NCI-H345 treated with DMSO at 0.1 percent for 48 hours (cell line): ENCODE results near the gene SCAMP4.
"Not testable (repeated sequence)": the region's sequence is repeated elsewhere in the genome, so short reads cannot be mapped to it uniquely, and the experiment has no call there.

Experiments
- DNase-seq: peaks from one replicate; lab custom pipeline; 2025; ENCODE audit not compliant: unreplicated experiment; lab: John Stamatoyannopoulos, UW

Gene SCAMP4

GRCh38 chr19:1882786-1883692 lies 22.2 kb upstream of the SCAMP4 start:
- no peak for DNase-seq

- DNase-seq, result no peak
Observed at GRCh38 chr19:1883784-1884183, 21.4 kb upstream of the SCAMP4 start.

GRCh38 chr19:1884291-1884718 lies 20.9 kb upstream of the SCAMP4 start:
- no peak for DNase-seq

GRCh38 chr19:1884719-1885334 lies 20.4 kb upstream of the SCAMP4 start:
- no peak for DNase-seq

- peak; percentile 83 for DNase-seq
Observed at GRCh38 chr19:1885398-1886119, 19.6 kb upstream of the SCAMP4 start, which contains the start of gene ABHD17A. Gene ABHD17A, minus strand, starts transcription at chr19:1885496. Its CDS starts 3,930 bp downstream, at chr19:1881566.

GRCh38 chr19:1886360-1886759 lies 18.8 kb upstream of the SCAMP4 start:
- not testable (repeated sequence) for DNase-seq

GRCh38 chr19:1888385-1888784 lies 16.8 kb upstream of the SCAMP4 start:
- DNase-seq, result no peak

- no peak for DNase-seq
Observed at GRCh38 chr19:1889907-1890306, 15.3 kb upstream of the SCAMP4 start.

GRCh38 chr19:1893791-1894190 lies 11.4 kb upstream of the SCAMP4 start:
- no peak for DNase-seq

- DNase-seq, result no peak
Observed at GRCh38 chr19:1896508-1896907, 8.7 kb upstream of the SCAMP4 start.

- DNase-seq, result no peak
Observed at GRCh38 chr19:1901940-1902404, 3.2 kb upstream of the SCAMP4 start.

- no peak for DNase-seq
Observed at GRCh38 chr19:1902923-1903322, 2.3 kb upstream of the SCAMP4 start.

- DNase-seq, result no peak
Observed at GRCh38 chr19:1904860-1905109, 414 bp upstream of the SCAMP4 start.

GRCh38 chr19:1905863-1906375 lies 720 bp downstream of the SCAMP4 start:
- no peak for DNase-seq

- DNase-seq, result no peak
Observed at GRCh38 chr19:1906985-1907562, 1.9 kb downstream of the SCAMP4 start.

- no peak for DNase-seq
Observed at GRCh38 chr19:1907563-1908363, 2.6 kb downstream of the SCAMP4 start.

GRCh38 chr19:1908364-1908678 lies 3.1 kb downstream of the SCAMP4 start:
- DNase-seq, result no peak

GRCh38 chr19:1909761-1910080 lies 4.5 kb downstream of the SCAMP4 start:
- DNase-seq, result no peak

GRCh38 chr19:1910177-1910576 lies 5.0 kb downstream of the SCAMP4 start:
- no peak for DNase-seq

GRCh38 chr19:1911098-1911497 lies 5.9 kb downstream of the SCAMP4 start:
- DNase-seq, result no peak

- DNase-seq, result no peak
Observed at GRCh38 chr19:1911995-1912394, 6.8 kb downstream of the SCAMP4 start.
